Measurements from ENCODE around the gene RUVBL1.

RUVBL1 gene

DNA sequence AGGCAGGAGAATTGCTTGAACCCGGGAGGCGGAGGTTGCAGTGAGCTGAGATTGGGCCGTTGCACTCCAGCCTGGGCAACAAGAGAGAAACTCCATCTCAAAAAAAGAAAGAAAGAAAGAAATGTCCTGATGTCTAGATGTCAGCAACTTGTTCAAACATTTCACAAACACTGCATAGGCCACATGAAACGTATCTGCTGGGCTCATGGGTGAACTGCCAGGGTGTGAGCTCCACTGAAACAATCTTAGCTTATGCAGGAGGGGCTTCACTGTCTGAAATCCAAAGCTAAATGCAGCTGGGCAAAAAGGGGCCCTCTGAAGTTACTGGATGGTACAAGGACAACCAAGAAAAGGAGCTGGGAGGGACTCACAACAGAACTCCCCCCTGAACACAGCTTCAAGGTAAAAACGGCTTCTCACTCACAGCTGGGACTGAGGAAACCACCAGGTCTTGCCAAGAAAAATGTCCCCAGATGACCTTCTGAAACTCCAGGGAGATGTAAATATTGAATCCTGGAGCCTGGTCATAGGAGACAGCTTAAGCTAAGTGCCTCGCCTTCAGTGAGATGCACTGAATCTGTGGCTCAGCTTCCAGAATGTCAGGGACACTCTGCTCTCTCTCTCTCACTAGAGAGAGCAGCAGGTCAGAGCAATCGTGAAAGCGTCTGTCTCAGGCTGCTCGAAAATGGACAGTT, 39.5 kb downstream of the RUVBL1 start:
- Mint-ChIP-seq H3K4me1 (ENCODE audit: low read depth) (no peaks in the 10 kb centered on the region), H3K4me3 (no peak overlapping the region), H3K27me3 (ENCODE audit: low read depth) (no peaks in the 10 kb centered on the region), H3K27ac (no peak overlapping the region), H3K9me3 (no peaks in the 10 kb centered on the region), H3K36me3 (ENCODE audit: low read depth) (peaks cover 25% of the 10 kb centered on the region)
- no peak for DNase-seq (ENCODE audit: low spot score)

GRCh38 chr3:128083396-128083795, 40.2 kb downstream of the RUVBL1 start:
- H3K4me3 Mint-ChIP-seq = no peak overlapping the region
- H3K4me1 Mint-ChIP-seq (ENCODE audit: low read depth) = no peaks in the 10 kb centered on the region
- H3K9me3 Mint-ChIP-seq = no peaks in the 10 kb centered on the region
- no peaks in the 10 kb centered on the region for H3K27me3 Mint-ChIP-seq (ENCODE audit: low read depth)
- H3K36me3 Mint-ChIP-seq (ENCODE audit: low read depth) = peaks cover 30% of the 10 kb centered on the region
- no peak for DNase-seq (ENCODE audit: low spot score)
- no peak overlapping the region for H3K27ac Mint-ChIP-seq

- Mint-ChIP-seq H3K9me3 (no peaks in the 10 kb centered on the region), H3K27ac (no peak overlapping the region), H3K4me1 (ENCODE audit: low read depth) (no peaks in the 10 kb centered on the region), H3K4me3 (no peak overlapping the region), H3K27me3 (ENCODE audit: low read depth) (no peaks in the 10 kb centered on the region), H3K36me3 (ENCODE audit: low read depth) (peaks cover 37% of the 10 kb centered on the region)
- DNase-seq (ENCODE audit: low spot score) = no peak
Observed at GRCh38 chr3:128082546-128082945, 41.1 kb downstream of the RUVBL1 start.

DNA sequence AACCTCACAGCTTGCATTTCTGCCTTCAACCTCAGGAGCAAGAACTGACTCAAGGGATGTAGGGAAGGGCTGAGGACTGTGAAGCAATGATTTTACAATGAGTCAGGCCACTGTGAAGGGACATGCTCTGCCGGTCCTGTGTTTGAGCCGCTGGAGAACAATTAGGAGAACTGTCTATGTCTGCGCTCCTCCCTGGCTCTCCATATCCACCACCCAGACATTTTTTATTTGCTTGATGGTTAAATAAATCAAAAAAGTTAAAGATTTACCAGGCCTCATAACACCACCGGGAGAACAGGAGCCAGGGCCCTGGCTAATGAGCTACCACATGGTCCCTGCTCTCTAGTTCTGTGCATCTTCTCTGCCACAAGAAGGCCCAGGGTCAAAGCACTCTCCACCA, 41.8 kb downstream of the RUVBL1 start:
- DNase-seq (ENCODE audit: low spot score) = no peak
- no peak overlapping the region for H3K27ac Mint-ChIP-seq
- H3K36me3 Mint-ChIP-seq (ENCODE audit: low read depth) = peaks cover 35% of the 10 kb centered on the region
- no peaks in the 10 kb centered on the region for H3K9me3 Mint-ChIP-seq
- no peaks in the 10 kb centered on the region for H3K27me3 Mint-ChIP-seq (ENCODE audit: low read depth)
- no peaks in the 10 kb centered on the region for H3K4me1 Mint-ChIP-seq (ENCODE audit: low read depth)
- no peak overlapping the region for H3K4me3 Mint-ChIP-seq

DNA sequence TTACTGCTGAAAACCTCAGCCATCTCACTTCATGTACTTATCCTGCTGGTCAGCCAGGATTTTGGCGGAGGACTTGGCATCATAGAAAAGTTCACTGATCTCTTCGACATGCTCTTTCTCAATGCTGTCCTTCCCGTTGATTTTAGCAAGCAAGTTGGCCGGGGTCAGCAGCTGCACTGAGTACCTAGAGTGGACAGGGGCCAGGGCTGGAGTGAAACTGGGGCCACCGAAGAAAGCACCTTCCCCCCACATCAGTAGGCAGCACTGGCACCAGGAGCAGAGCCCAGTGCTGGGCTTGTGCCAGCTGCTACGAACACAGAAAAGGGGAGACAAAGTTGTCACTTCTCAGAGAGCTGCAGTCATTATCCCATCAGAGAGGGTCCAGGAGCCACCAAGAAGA, 42.4 kb downstream of the RUVBL1 start:
- no peak for DNase-seq (ENCODE audit: low spot score)
- H3K27me3 Mint-ChIP-seq (ENCODE audit: low read depth) = no peaks in the 10 kb centered on the region
- peaks cover 30% of the 10 kb centered on the region for H3K36me3 Mint-ChIP-seq (ENCODE audit: low read depth)
- H3K4me1 Mint-ChIP-seq (ENCODE audit: low read depth) = no peaks in the 10 kb centered on the region
- H3K4me3 Mint-ChIP-seq = no peak overlapping the region
- H3K9me3 Mint-ChIP-seq = no peaks in the 10 kb centered on the region
- no peak overlapping the region for H3K27ac Mint-ChIP-seq

DNA sequence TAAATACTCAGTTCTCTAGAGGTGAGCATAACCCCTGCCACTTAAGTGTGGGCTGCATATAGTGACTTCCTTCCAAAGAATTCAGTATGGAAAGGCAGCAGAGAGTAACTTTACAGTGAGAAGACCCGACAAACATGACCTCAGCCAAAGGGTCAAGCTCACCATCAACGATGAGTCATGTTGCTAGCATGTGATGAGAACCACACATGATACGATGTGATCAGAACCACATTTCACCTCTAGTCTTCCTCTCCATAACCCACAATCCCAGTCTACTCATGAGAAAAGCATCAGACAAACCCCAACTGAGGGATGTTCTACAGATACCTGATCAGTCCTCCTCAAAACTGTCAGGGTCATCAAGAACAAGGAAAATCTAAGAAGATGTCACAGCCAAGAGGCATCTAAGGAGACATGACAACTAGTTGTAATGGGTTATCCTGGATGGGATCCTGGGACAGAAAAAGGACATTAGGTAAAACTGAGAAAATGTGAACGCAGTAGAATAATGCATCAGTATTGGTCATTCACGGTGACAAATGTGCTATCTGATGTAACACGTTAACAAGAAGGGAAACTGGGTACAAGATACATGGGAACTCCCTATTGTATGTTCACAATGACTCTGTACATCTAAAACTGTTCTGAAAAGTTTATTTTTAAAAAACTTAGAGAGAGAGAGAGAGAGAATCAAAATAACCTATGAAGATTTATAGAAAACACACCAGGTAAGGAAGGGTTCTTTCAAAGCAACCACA, 43.1 kb downstream of the RUVBL1 start:
- Mint-ChIP-seq H3K4me1 (ENCODE audit: low read depth) (no peaks in the 10 kb centered on the region), H3K9me3 (no peaks in the 10 kb centered on the region), H3K27ac (no peak overlapping the region), H3K36me3 (ENCODE audit: low read depth) (peaks cover 27% of the 10 kb centered on the region), H3K27me3 (ENCODE audit: low read depth) (no peaks in the 10 kb centered on the region), H3K4me3 (no peak overlapping the region)
- DNase-seq (ENCODE audit: low spot score) = no peak

GRCh38 chr3:128079823-128080222, 43.8 kb downstream of the RUVBL1 start:
- peaks cover under 1% of the 10 kb centered on the region for H3K4me1 Mint-ChIP-seq (ENCODE audit: low read depth)
- no peaks in the 10 kb centered on the region for H3K27me3 Mint-ChIP-seq (ENCODE audit: low read depth)
- no peak for DNase-seq (ENCODE audit: low spot score)
- no peak overlapping the region for H3K4me3 Mint-ChIP-seq
- no peak overlapping the region for H3K27ac Mint-ChIP-seq
- no peaks in the 10 kb centered on the region for H3K9me3 Mint-ChIP-seq
- H3K36me3 Mint-ChIP-seq (ENCODE audit: low read depth) = peaks cover 25% of the 10 kb centered on the region

DNA sequence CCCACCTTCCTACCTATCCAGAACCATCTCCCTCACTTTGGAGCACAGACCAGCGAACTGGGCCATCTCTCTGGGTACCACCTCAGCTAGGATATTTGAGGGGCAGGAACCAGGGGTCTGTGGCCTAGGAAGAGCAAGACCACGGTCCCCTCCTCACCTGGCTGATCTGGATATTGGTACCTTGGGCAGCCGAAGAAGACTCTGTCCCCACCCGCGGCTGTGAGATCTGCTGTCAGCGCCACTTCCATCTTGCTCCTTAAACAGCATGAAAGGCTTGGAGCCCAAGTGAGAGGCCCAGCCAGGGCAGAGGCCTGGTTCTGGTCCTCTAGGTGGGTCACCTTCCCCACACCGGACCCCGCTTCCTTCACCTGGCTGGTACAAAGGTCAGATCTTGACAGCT, 44.7 kb downstream of the RUVBL1 start:
- Mint-ChIP-seq H3K9me3 (no peaks in the 10 kb centered on the region), H3K27me3 (ENCODE audit: low read depth) (no peaks in the 10 kb centered on the region), H3K27ac (no peak overlapping the region), H3K4me1 (ENCODE audit: low read depth) (peaks cover 2% of the 10 kb centered on the region), H3K4me3 (no peak overlapping the region), H3K36me3 (ENCODE audit: low read depth) (peaks cover 21% of the 10 kb centered on the region)
- no peak for DNase-seq (ENCODE audit: low spot score)

DNA sequence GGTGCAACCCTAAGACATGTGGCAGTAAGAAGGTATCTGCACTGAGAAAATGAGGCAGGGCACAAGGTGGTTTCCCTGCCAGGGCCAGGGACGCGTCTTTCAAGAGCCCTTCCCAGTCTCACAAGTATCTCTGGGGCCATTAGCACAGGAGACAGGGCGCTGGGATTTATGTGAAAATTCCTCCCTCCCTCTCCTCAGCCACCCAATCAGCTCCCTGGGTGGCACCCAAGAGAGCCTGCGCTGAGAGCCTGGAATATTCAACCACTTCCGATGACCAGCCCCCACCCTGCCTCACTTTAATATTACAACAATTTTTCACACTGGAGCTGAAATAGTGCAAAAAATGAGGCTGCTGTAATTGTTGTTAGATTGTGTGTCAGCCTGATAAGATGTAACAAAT, 45.3 kb downstream of the RUVBL1 start:
- H3K27ac Mint-ChIP-seq = no peak overlapping the region
- peaks cover 2% of the 10 kb centered on the region for H3K4me1 Mint-ChIP-seq (ENCODE audit: low read depth)
- no peaks in the 10 kb centered on the region for H3K9me3 Mint-ChIP-seq

DNA sequence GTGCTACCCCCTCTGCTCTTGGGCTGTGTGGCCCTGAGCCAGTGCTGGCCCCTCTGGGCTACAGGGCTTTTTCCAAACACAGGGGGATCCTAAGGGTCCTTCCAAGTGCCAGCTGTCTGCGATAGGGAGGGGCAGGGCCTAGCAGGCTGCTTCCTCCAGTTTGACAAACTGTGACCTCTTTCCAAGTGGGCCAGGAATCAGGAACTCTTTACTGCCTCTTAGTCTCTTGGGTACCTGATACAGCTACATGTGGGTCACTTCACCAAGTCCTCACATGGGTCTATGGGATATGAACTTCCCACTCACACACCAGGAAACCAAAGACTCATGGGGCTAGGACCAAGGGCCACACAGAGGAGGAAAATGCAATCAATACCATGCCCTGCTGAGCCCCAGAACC, 45.9 kb downstream of the RUVBL1 start:
- H3K27ac Mint-ChIP-seq = no peak overlapping the region
- peaks cover 16% of the 10 kb centered on the region for H3K36me3 Mint-ChIP-seq (ENCODE audit: low read depth)
- no peak overlapping the region for H3K4me3 Mint-ChIP-seq
- H3K4me1 Mint-ChIP-seq (ENCODE audit: low read depth) = peaks cover 2% of the 10 kb centered on the region
- DNase-seq (ENCODE audit: low spot score) = no peak
- no peaks in the 10 kb centered on the region for H3K9me3 Mint-ChIP-seq
- H3K27me3 Mint-ChIP-seq (ENCODE audit: low read depth) = no peaks in the 10 kb centered on the region

More for the DNA sequence above, 45.3 kb downstream of the RUVBL1 start:
- Mint-ChIP-seq H3K27me3 (ENCODE audit: low read depth) (no peaks in the 10 kb centered on the region), H3K36me3 (ENCODE audit: low read depth) (peaks cover 21% of the 10 kb centered on the region), H3K4me3 (no peak overlapping the region)
- no peak for DNase-seq (ENCODE audit: low spot score)

GRCh38 chr3:128077202-128077624, 46.4 kb downstream of the RUVBL1 start:
- Mint-ChIP-seq H3K9me3 (no peaks in the 10 kb centered on the region), H3K4me3 (no peak overlapping the region)

GRCh38 chr3:128076483-128077201, 47.0 kb downstream of the RUVBL1 start:
- no peaks in the 10 kb centered on the region for H3K27me3 Mint-ChIP-seq (ENCODE audit: low read depth)
- no peak overlapping the region for H3K4me3 Mint-ChIP-seq
- peaks cover 19% of the 10 kb centered on the region for H3K36me3 Mint-ChIP-seq (ENCODE audit: low read depth)
- peaks cover 2% of the 10 kb centered on the region for H3K4me1 Mint-ChIP-seq (ENCODE audit: low read depth)
- H3K9me3 Mint-ChIP-seq = no peaks in the 10 kb centered on the region
- H3K27ac Mint-ChIP-seq = no peak overlapping the region
- DNase-seq (ENCODE audit: low spot score) = no peak

More at GRCh38 chr3:128077202-128077624, 46.4 kb downstream of the RUVBL1 start:
- no peaks in the 10 kb centered on the region for H3K27me3 Mint-ChIP-seq (ENCODE audit: low read depth)
- no peak overlapping the region for H3K27ac Mint-ChIP-seq
- H3K4me1 Mint-ChIP-seq (ENCODE audit: low read depth) = peaks cover 2% of the 10 kb centered on the region
- no peak for DNase-seq (ENCODE audit: low spot score)
- H3K36me3 Mint-ChIP-seq (ENCODE audit: low read depth) = peaks cover 14% of the 10 kb centered on the region

GRCh38 chr3:128075522-128076482, 47.8 kb downstream of the RUVBL1 start:
- Mint-ChIP-seq H3K4me1 (ENCODE audit: low read depth) (peaks cover 2% of the 10 kb centered on the region), H3K27me3 (ENCODE audit: low read depth) (no peaks in the 10 kb centered on the region), H3K4me3 (peak overlapping the region; percentile 38), H3K9me3 (no peaks in the 10 kb centered on the region), H3K27ac (no peak overlapping the region), H3K36me3 (ENCODE audit: low read depth) (peaks cover 20% of the 10 kb centered on the region)
- DNase-seq (ENCODE audit: low spot score) = peak; percentile 81
